ENCODE data around the gene FAM114A1.

The FAM114A1 gene

DNA sequence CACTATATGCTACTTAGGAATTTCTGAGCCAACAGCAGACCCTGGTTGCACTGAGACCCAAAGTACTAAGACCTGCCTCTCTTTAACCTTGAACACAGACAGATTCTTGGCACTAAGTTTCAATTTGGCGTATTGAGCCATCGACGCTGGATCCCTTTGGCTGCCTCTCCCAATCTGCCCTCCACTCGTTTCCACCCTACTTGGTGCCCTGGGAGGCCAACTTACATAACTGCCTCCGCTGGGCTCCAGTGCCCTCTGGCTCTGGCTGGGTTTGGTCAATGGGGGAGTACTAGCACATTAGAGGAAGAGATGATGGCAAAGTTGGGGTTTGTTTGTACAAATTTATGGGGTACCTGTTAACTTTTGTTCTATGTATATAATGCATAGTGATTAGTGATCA, 101.1 kb downstream of the FAM114A1 start:
- Histone ChIP-seq H3K9me3 (ENCODE audit: insufficient read depth, low read depth, low read length) (no peaks in the 10 kb centered on the region), H3K4me3 (ENCODE audit: low read length, poor library complexity, severe bottlenecking) (no peak overlapping the region), H3K27me3 (ENCODE audit: insufficient read depth, low read length, poor library complexity, severe bottlenecking) (no peaks in the 10 kb centered on the region), H3K36me3 (ENCODE audit: insufficient read depth, low read length) (no peaks in the 10 kb centered on the region), H3K79me2 (ENCODE audit: insufficient read depth, low read length) (no peaks in the 10 kb centered on the region), H3K9me2 (replicated peaks; ENCODE audit: low read depth, low read length) (no peaks in the 10 kb centered on the region), H3K4me2 (ENCODE audit: low read depth, low read length, poor library complexity, severe bottlenecking) (no peak overlapping the region), H3F3A (ENCODE audit: low read depth) (no peaks in the 10 kb centered on the region), H4K20me1 (ENCODE audit: insufficient read depth, low read length, poor library complexity, severe bottlenecking) (no peaks in the 10 kb centered on the region), H3K4me1 (ENCODE audit: insufficient read depth, low read length, poor library complexity, severe bottlenecking) (peaks cover 17% of the 10 kb centered on the region), H2AFZ (ENCODE audit: low read length) (no peak overlapping the region), H3K9ac (ENCODE audit: low read depth, low read length, poor library complexity, severe bottlenecking) (no peak overlapping the region)
- TF ChIP-seq CTCF (conservative IDR thresholded peaks at IDR 0.05; ENCODE audit: low read length) = no peak
- no peak for TF ChIP-seq EZH2phosphoT487 (IDR thresholded peaks at IDR 0.05; ENCODE audit: borderline replicate concordance)

DNA sequence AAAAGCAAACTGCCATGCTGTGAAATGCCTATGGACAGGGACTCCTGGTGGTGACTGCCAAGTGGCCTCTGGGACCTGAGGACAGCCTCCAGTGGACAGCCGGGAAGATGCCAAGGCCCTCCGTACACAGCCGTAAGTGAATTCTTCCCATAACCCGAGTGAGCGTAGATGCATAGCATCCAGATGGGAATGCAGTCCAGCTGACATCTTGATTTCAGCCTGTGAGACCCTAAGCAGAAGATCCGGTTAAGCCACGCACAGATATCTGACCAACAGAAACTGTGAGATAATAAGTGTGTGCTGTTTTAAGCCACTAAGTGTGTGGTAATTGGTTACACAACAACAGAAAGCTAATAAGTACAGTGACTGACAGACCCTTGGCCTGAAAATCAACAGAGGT, 108.7 kb downstream of the FAM114A1 start:
- no peak overlapping the region for H3K4me3 ChIP-seq (ENCODE audit: low read length, poor library complexity, severe bottlenecking)
- H3K27me3 ChIP-seq (ENCODE audit: insufficient read depth, low read length, poor library complexity, severe bottlenecking) = no peaks in the 10 kb centered on the region
- no peaks in the 10 kb centered on the region for H3K36me3 ChIP-seq (ENCODE audit: insufficient read depth, low read length)
- H3K9me3 ChIP-seq (ENCODE audit: insufficient read depth, low read depth, low read length) = no peaks in the 10 kb centered on the region
- no peaks in the 10 kb centered on the region for H3K9me2 ChIP-seq (replicated peaks; ENCODE audit: low read depth, low read length)
- H3K4me1 ChIP-seq (ENCODE audit: insufficient read depth, low read length, poor library complexity, severe bottlenecking) = peaks cover 20% of the 10 kb centered on the region
- H2AFZ ChIP-seq (ENCODE audit: low read length) = no peak overlapping the region
- peaks cover 5% of the 10 kb centered on the region; the same call in 1 of the 2 replicates for H3F3A ChIP-seq (ENCODE audit: low read depth)
- no peaks in the 10 kb centered on the region for H4K20me1 ChIP-seq (ENCODE audit: insufficient read depth, low read length, poor library complexity, severe bottlenecking)
- no peaks in the 10 kb centered on the region for H3K79me2 ChIP-seq (ENCODE audit: insufficient read depth, low read length)
- TF ChIP-seq CTCF (conservative IDR thresholded peaks at IDR 0.05; ENCODE audit: low read length) (no peak), EZH2phosphoT487 (IDR thresholded peaks at IDR 0.05; ENCODE audit: borderline replicate concordance) (no peak)
- no peak overlapping the region for H3K9ac ChIP-seq (ENCODE audit: low read depth, low read length, poor library complexity, severe bottlenecking)
- no peak overlapping the region for H3K4me2 ChIP-seq (ENCODE audit: low read depth, low read length, poor library complexity, severe bottlenecking)

GRCh38 chr4:38979081-38979480, 111.5 kb downstream of the FAM114A1 start:
- H3K9ac ChIP-seq (ENCODE audit: low read depth, low read length, poor library complexity, severe bottlenecking) = no peak overlapping the region
- peaks cover 18% of the 10 kb centered on the region for H3K79me2 ChIP-seq (ENCODE audit: insufficient read depth, low read length)
- peaks cover 5% of the 10 kb centered on the region; the same call in 1 of the 2 replicates for H3F3A ChIP-seq (ENCODE audit: low read depth)
- peaks cover 47% of the 10 kb centered on the region for H3K4me1 ChIP-seq (ENCODE audit: insufficient read depth, low read length, poor library complexity, severe bottlenecking)
- no peaks in the 10 kb centered on the region for H3K36me3 ChIP-seq (ENCODE audit: insufficient read depth, low read length)
- no peak overlapping the region for H3K4me2 ChIP-seq (ENCODE audit: low read depth, low read length, poor library complexity, severe bottlenecking)
- no peaks in the 10 kb centered on the region for H3K9me2 ChIP-seq (replicated peaks; ENCODE audit: low read depth, low read length)
- no peak overlapping the region for H2AFZ ChIP-seq (ENCODE audit: low read length)
- TF ChIP-seq EZH2phosphoT487 (IDR thresholded peaks at IDR 0.05; ENCODE audit: borderline replicate concordance) (no peak), CTCF (conservative IDR thresholded peaks at IDR 0.05; ENCODE audit: low read length) (no peak)
- no peaks in the 10 kb centered on the region for H3K27me3 ChIP-seq (ENCODE audit: insufficient read depth, low read length, poor library complexity, severe bottlenecking)
- no peaks in the 10 kb centered on the region for H3K9me3 ChIP-seq (ENCODE audit: insufficient read depth, low read depth, low read length)
- H3K4me3 ChIP-seq (ENCODE audit: low read length, poor library complexity, severe bottlenecking) = no peak overlapping the region
- H4K20me1 ChIP-seq (ENCODE audit: insufficient read depth, low read length, poor library complexity, severe bottlenecking) = no peaks in the 10 kb centered on the region
